Measurements from ENCODE around the gene SEH1L. TPM values are rescaled to one million over a fixed set of nuclear protein-coding genes. Genes with fewer than 3 reads are reported as not detected.
A peak's percentile ranks its signal among the peaks of the same experiment; 100 is the strongest.
"Not testable (repeated sequence)": the region's sequence is repeated elsewhere in the genome, so short reads cannot be mapped to it uniquely, and the experiment has no call there.

SEH1L gene
- polyA plus RNA-seq, 2 of the 4 experiments (the other 2 are of a cell fraction), result 31.6 to 63.1 TPM

GRCh38 chr18:12976305-12976704 lies 28.5 kb downstream of the SEH1L start:
- no peak for ATAC-seq
- POLR2A ChIA-PET, result interaction anchor here (0.6 kb wide), 1 partner anchor 139 kb away, joined by 5 read pairs; no protein-coding TSS in a partner anchor

GRCh38 chr18:12980065-12980464 lies 32.3 kb downstream of the SEH1L start:
- H3K4me1 ChIP-seq; DNase-seq (ENCODE audit: low read depth in 1 of 2, low spot score in 1 of 2); FAIRE-seq; H3K4me3 ChIP-seq; ATAC-seq; H3K9me3 ChIP-seq; POLR2A ChIA-PET; CTCF ChIA-PET; H3K4me2 ChIP-seq; H3K27ac ChIP-seq: not testable (repeated sequence)
- WGBS (ENCODE audit: missing lambda C conversion rate), result no CpG with 5 or more reads among the region's 34 CpGs

More at GRCh38 chr18:12976305-12976704, 28.5 kb downstream of the SEH1L start:
- WGBS (ENCODE audit: missing lambda C conversion rate), result 89% methylated on average over 12 of the region's 12 CpGs
- H3K4me1 ChIP-seq, result no peaks in the 10 kb centered on the region
- CTCF ChIA-PET, result no interaction called here
- TF ChIP-seq KDM1A (IDR thresholded peaks at IDR 0.05; ENCODE audit: low read depth) (no peak), RCOR1 (IDR thresholded peaks at IDR 0.05; ENCODE audit: low read depth, low read length) (no peak), FOSL2 (IDR thresholded peaks at IDR 0.05) (no peak), FOSL2 (CRISPR knock-in tag; IDR thresholded peaks at IDR 0.05) (no peak), MAZ (IDR thresholded peaks at IDR 0.05; ENCODE audit: borderline replicate concordance, low read depth, low read length) (no peak), RNF2 (IDR thresholded peaks at IDR 0.05; ENCODE audit: borderline replicate concordance, low read depth) (no peak), CHD2 (IDR thresholded peaks at IDR 0.05; ENCODE audit: low read length, partially characterized antibody) (no peak), NPAS2 (CRISPR knock-in tag; IDR thresholded peaks at IDR 0.05; ENCODE audit: borderline replicate concordance) (no peak), HOXB13 (CRISPR knock-in tag; IDR thresholded peaks at IDR 0.05; ENCODE audit: low read depth) (no peak), RFX5 (IDR thresholded peaks at IDR 0.05) (no peak), CBX2 (IDR thresholded peaks at IDR 0.05; ENCODE audit: borderline replicate concordance, low read depth) (no peak), MAFK (IDR thresholded peaks at IDR 0.05; ENCODE audit: partially characterized antibody) (no peak), FOSB (CRISPR knock-in tag; IDR thresholded peaks at IDR 0.05) (no peak), NR3C1 (IDR thresholded peaks at IDR 0.05) (no peak), ATOH8 (CRISPR knock-in tag; IDR thresholded peaks at IDR 0.05; ENCODE audit: low read depth) (no peak), EP300 (IDR thresholded peaks at IDR 0.05) (no peak), MAX (IDR thresholded peaks at IDR 0.05) (no peak), ZNF302 (CRISPR knock-in tag; IDR thresholded peaks at IDR 0.05) (no peak)
- no peak overlapping the region for H3K27ac ChIP-seq
- no peak overlapping the region for H3K4me3 ChIP-seq
- FAIRE-seq (no peak), DNase-seq (ENCODE audit: low read depth in 1 of 2, low spot score in 1 of 2) (no peak)
- H3K9me3 ChIP-seq, result no peaks in the 10 kb centered on the region
- H3K4me2 ChIP-seq, result no peak overlapping the region

- POLR2A ChIA-PET, result no interaction called here
- Histone ChIP-seq H3K9me3 (no peaks in the 10 kb centered on the region), H3K27ac (no peak overlapping the region), H3K4me3 (no peak overlapping the region), H3K4me2 (peak overlapping the region; percentile 83; the same call in 2 of the 3 replicates), H3K4me1 (peaks cover 17% of the 10 kb centered on the region)
- no peak for TF ChIP-seq TFCP2L1 (CRISPR knock-in tag; IDR thresholded peaks at IDR 0.05)
- TF ChIP-seq NR3C1 (IDR thresholded peaks at IDR 0.05), result no peak
- no peak for TF ChIP-seq KDM5A (IDR thresholded peaks at IDR 0.05)
- no peak for TF ChIP-seq MYC (IDR thresholded peaks at IDR 0.05; ENCODE audit: borderline replicate concordance, low read length)
- no peak for TF ChIP-seq E2F6 (IDR thresholded peaks at IDR 0.05; ENCODE audit: borderline replicate concordance, low read depth)
- no peak for TF ChIP-seq FOSB (CRISPR knock-in tag; IDR thresholded peaks at IDR 0.05)
- TF ChIP-seq HOXA7 (CRISPR knock-in tag; IDR thresholded peaks at IDR 0.05), result no peak
- no peak for TF ChIP-seq MAX (IDR thresholded peaks at IDR 0.05)
- TF ChIP-seq RARB (CRISPR knock-in tag; IDR thresholded peaks at IDR 0.05), result no peak
- FAIRE-seq (no peak), ATAC-seq (no peak), DNase-seq (ENCODE audit: low read depth in 1 of 2, low spot score in 1 of 2) (no peak)
- 84% methylated on average over 8 of the region's 8 CpGs for WGBS (ENCODE audit: missing lambda C conversion rate)
- CTCF ChIA-PET, result no interaction called here
Observed at GRCh38 chr18:12989397-12990122, 41.7 kb downstream of the SEH1L start.
